Kidney tubule cell (primary cell): ENCODE results near the gene FBXW11.

Experiments used
- DNase-seq: peaks from one replicate; pipeline ENCODE4 v3.0.0-alpha.2; 2018; ENCODE audit warnings: low spot score

Gene FBXW11

DNA sequence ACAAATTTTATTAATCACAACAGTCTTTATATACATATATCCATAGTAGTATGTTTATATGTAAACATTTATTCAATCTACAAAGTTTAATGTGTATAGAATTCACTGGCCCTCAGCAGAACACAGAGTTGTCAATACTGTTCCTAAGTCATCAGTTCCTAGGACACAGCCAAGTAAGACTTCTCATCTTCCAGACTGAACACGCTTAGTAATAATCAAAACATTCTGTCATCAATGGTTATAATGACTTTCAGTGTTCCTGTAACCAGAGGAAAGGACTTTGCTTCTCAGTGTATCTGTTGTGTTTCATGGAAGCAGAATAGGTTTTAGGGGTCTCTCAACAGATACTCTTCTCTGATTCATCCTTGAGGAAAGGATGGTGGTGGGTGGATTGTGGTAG, 138.7 kb downstream of the FBXW11 start:
- DNase-seq, result peak; percentile 8

DNA sequence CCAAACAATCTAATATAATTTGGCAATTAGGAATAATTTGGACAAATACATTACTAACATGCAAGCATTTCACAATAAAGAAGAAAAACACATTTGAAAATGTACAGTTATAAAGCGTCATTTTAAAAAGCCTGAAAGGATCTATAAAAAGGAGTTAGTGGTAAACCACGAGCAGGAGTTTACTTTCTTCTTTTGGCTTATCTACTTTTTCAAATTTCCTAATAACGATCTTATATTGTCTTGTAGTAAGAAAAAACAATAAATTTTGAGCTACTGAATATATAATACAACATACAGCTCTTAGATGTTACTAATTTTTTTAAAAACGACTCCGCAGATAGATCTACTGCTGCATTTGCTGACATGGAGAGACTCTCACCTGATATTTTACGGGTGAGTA, 141.0 kb downstream of the FBXW11 start:
- DNase-seq, result no peak

DNA sequence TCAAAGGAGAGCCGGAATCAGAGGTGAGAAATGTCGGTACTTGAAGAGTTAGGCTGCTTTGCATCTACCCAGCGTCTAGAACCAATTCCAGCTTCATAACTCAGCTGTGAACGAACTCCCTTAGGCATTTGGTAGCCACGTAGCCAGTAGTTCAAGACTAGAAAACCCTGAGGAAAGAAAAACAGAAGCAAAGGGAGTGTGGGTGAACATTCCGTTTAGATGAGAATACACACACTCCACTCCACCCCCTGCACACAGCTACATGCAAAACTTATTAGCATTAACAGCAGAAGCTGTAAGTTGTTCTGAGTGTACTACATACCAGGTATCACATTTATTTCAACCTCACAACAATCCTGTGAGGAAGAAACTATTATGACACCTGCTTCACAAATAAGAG, 142.5 kb downstream of the FBXW11 start:
- peak; percentile 77 for DNase-seq

DNA sequence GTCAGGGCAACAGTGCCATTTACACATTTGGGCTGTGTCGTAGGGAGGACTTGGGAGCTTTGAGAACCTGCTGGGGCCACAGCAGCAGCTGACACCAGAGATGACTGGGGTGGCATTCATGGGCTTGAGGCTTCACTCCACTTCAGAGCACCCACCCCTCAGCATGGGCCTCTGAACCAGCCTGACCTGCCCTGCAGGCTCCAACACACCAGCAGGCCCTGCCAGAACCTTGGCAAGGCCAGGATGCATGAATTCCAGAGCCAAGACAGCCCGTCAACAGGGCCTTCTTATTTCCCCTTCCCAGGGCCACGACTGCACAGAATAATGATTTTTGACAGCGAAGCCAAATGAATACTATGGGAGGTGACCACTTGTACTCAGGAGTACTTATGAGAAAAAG, 143.8 kb downstream of the FBXW11 start:
- DNase-seq, result no peak

DNA sequence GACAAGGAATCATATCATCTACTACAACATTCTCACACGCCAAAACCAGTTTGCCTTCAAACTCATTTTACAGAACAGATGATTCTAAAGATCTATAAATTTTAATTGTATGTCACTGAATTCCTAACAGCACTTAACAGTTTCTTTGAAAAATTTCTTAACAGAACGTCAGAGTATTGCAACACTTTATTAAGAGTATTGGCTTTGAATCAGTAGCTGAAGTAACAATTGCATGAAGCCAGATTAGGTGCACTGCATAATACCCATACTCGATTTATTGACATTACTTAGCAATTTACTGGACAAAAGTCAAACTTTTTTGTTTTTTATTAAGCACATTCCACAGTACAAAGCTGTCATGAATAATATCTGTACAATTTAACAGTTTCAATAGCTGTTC, 145.1 kb downstream of the FBXW11 start:
- DNase-seq, result no peak

DNA sequence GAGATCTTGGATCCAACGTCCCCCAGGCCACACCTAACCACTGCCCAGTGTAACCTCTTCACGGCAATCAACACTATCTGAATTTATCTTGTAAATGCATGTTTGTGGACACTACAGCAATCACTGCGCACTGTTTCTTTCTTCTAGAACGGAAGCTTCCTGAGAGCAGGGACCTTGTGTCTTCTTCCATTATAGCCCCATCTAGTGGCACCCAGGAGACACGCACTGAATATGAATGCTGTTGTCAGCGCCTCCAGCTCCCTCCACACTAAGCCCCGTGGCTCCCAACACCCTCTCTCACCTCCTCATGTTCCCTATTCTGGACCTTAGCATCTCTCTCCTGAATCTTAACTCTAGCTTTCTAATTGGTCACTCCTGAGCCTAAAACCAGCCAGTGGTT, 148.1 kb downstream of the FBXW11 start:
- peak; percentile 21 for DNase-seq

DNA sequence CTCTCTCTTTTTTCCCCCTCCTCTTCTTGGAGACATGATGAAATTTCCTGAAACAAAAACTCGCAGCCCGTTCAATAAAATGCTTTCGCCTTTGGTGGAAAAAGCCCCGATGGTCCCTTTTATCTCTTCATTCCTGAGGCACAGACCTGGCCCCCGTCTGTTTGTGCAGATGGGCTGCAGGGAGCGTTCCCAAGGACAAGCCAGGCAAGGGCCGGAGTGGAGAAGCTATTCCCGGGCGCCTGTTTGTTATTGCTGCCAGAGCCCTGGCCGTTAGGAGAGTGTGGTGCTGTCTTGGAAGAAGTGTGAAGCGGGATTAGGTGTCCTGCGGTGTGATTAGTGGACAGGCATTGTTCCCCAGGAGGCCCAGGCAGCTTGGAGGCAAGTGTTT, 149.0 kb downstream of the FBXW11 start:
- no peak for DNase-seq

DNA sequence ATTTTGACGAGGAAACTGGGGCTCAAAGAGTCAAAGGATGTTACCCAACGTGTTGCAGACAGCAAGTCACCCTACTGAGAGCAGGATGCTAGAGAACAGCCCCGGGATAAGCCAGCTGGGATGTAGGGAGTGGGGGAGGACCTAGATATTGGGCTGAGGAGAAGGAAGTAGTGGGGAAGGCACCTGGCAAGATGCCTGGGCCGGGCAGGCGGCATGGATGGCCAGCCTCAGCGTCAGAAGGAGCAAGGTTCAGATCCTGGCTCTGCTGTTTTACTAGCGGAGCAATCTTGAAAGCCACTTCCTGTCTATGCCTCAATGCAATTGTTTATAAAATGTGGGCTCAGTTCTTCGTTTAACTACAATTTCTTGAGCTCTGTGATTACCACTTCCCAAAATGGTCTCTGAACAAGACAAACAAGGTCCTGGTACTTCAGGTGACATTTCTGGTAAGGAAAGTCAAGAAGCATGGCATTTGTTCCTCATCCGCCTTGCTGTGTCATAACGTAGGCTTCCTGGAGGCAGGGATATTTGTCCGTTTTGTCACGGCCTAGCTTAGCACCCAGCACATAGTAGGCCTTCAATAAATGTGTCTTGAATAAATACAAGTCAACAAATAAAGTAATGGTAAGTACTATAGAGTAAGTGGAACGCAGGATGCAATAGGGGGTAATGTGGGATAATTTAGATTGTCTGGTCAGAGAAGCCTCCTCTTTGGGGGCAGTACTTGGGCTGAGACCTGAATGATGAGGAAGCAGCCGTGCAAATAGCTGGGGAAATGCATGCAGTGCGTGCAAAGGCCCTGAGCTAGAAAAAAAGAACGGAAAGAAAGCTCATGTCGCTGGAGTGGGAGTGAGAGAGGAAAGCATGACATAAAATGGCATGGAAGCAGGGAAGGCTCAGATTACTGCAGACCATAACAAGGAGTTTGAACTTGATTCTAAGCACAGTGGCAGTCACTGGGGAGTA, 150.4 kb downstream of the FBXW11 start:
- DNase-seq, result peak; percentile 12

DNA sequence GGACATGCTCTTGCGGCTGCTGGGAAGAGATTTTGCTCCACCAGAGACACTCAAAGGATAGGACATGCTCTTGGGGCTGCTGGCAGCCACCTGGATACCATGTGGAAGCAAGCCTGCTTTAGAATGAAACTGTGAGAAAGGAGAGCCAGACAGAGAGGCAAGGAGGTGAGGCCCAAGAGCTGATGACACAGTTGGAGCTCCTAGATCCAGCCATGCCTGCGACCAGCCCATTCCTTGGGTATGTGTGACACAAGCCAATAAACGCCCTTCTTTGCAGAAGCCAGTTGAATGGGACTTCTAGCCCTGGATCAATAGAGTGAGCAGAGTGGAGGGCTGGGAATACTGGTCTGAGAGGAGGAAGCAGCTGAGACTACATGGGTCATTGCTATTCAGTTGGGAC, 151.2 kb downstream of the FBXW11 start:
- DNase-seq, result no peak

DNA sequence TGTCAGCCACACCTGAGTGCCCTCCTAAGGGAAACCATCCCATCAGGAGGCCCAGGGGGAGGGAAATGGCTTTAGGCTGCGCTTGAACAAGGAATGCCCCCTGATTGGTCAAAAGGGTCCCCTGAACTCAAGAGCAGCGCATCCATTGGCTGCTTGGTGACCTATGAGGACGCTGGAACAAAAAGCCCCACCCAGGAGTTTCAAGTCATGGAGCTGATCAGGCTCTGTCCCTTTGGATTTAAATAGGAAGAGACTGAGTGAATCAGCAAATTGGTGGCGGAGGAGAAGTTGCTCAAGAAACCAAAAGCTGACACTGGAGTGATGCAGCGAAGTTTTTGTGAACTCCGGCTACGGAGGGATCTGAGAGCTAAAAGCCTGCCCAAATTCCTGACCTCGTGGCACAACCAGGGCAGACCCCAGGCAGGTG, 154.2 kb downstream of the FBXW11 start:
- DNase-seq, result no peak

DNA sequence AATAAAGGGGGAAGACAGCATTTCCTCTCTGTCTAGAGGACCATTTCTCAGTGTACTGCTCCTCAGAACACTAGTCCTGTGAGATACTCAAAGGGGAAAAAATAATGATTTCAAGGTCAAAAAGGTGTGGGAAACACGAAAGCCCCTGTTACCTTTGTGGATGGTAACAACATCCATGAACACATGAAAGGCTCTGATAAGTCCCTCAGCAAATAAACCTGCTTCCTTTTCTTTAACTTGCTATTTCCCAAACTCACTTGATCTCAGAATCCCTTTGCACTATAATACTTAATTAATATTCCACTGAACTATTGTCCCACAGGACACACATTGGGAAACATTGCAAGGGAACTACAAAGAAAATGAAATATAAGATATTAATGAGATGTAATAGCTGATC, 155.2 kb downstream of the FBXW11 start:
- no peak for DNase-seq

DNA sequence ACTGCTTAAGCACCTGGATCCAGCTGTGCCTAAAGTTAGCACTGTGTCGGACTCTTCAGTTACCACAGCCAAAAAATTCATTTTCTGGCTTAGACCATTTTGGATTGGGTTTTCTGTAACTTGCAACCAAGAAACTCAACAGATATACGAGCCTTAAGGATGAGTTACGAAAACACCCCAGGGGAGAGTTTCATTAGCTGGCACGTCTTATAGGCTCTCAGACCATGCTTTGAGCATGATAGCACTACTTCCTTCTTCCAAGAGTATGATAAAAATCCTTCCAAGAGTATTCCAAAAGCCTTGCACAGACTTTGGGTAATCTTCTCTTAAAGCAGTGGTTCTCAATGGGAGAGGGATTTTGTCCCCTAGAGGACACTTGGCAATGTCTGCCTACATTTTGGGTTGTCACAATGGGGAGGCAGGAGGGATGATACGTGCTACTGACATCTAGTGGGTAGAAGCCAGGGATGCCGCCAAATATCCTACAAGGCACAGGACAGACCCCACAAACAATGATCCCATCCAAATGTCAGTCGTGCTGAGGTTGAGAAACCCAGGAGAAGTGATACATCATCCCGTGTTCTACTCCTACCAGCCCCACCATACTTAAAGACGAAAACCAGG, 156.0 kb downstream of the FBXW11 start:
- no peak for DNase-seq

DNA sequence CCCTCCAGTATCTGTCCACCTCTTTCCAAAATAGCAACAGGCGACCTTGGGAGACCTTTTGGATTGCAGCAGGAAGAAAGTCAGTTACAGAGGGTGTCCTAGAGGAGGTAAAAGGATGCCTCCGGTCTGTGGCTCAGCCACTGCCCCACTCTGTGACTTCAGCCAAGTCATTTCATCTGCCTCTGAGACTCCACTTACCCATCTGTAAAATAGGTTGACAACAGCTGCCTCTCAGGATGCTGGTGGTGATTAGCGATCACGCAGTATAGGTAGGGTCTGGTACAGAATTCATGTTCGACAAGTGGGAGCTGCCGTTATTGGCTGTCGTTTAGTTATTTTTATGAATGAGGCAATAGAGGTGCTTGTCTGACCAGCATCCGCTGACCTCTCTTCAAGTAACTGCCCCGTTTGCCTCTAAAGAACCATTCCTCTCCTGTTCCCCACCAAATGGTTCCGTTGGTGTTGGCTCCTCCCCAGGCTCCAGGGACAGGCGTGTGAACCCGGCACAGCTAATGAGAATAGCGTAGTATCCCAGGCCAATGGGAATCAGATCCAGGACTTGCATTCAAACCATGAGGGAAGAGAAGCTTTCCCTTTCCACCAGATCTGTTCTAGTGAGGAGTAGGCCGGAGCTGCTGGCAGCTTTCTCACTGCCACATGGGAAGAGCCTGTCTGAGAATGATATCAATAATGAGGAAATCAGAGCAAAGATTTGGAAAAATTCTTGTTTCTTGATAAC, 156.7 kb downstream of the FBXW11 start:
- no peak for DNase-seq

DNA sequence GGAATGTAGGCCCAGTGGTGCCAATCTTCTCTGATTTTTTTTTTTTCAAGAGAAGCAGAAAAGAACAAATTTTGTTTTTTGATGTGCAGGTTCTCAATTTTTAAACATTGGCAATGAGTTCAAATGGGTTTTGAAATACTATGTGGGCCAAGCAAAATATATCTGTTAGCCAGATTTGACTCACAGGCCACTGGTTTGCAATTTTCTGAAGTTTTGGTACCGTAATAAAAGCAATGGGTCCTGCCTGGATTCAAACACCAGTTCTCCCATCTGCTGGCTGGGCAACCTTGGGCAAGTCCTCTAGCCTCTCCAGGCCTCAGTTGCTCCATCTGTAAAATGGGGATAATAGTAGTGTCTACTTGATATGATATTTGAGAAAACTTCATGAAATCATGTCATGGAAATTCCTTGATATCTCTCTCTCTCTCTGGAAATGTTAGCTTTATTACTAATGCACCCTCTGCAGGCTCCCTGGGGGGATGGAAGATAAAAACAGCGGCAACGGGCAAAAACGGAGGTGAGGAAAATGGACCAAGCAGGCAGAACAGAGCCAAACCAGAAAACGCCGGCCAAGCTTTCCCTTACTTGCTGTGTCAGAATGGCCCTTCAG, 157.4 kb downstream of the FBXW11 start:
- DNase-seq, result no peak

DNA sequence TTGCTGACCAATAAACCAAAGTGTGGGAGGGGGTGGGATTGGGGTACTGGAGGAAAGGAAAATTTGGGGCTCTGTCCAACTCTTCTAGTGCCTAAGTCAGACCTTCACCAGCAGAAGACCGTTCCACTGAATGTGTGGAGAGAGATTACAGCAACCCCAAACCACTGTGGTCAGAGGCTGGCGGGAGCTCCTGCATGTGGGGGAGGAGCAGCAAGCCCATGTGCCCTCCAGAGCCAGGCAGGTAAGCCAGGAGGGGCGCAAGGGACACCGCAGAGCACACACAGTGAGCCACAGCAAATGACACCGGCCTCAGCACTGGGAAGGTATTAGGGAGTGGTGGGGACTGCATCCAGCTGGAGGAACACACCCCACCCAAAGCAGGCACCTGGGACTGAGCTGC, 158.0 kb downstream of the FBXW11 start:
- no peak for DNase-seq

DNA sequence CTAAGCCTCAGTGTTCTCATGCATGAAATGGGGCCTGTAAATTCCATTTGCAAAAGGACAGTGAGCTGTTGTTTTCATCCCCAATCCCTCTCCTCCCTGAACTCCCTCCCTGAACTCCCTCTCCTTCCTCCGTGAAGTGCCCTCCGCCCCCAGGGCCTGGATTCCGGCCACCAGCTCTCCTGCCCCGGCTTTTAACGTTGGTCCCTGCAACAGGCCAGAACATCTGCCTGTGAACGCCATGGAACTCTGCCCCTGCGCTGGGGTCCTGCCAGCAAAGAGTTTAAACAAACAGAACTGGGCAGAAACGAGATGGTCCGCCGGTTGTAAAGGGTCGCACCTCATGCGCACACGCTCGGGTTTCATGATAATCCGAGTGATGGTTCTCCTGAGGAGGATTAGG, 158.4 kb downstream of the FBXW11 start:
- no peak for DNase-seq

DNA sequence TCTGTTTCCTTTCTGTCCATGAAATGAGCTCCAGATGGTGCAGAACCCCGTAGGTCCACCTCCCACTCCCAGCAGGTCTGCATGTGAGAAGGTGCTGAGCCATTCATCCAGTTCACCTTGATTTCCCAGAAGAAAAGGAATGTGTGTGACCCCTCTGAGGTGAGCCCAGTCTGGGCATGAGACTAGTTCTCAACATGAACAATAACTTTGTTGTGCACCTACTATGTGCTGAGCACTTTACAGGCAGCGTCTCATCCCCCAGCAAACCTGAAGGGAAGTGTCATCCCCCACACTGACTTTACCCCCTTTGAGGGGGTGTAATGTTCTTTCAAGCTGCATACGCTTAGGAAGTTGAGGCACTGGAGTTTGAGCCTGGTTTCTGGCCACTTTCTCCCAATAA, 159.4 kb downstream of the FBXW11 start:
- DNase-seq, result no peak

DNA sequence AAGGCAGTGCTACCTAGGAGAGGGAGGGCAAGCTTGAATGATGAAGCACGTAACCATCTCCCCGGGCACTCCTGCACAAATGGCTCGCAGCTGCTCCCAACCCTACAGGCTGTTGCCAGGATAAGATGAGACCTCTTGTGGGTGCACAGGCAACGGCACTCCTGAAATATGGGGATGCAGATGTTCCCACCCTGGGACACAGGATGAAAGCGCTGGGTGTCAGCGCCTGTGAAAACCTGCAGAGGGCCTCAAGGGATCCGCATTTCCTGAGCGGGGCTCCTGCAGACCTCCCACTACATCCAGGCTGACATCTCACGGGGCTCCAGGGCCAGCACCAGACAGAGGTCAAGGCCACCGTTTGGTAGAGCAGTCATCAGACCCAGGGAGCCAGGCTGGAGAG, 160.1 kb downstream of the FBXW11 start:
- no peak for DNase-seq

DNA sequence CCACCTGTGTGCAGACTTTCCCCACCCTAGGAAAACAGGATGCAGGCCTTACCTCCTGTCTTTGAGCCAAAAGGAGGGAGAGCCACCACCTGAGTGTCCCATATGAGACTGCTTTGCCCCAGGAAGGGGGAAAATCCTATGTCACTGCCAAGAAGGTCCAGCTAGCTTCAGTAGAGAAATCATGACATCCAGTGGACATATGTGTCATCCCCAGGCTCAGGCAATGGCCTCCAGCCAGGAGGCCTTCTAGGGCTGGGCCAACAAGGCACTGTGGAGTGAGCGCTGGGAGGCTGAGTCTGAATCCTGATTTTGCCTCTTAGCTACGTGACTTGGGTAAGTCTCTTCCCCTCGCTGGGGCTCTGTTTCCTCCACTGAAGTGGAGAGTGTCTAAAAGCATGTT, 160.6 kb downstream of the FBXW11 start:
- DNase-seq, result peak; percentile 28

DNA sequence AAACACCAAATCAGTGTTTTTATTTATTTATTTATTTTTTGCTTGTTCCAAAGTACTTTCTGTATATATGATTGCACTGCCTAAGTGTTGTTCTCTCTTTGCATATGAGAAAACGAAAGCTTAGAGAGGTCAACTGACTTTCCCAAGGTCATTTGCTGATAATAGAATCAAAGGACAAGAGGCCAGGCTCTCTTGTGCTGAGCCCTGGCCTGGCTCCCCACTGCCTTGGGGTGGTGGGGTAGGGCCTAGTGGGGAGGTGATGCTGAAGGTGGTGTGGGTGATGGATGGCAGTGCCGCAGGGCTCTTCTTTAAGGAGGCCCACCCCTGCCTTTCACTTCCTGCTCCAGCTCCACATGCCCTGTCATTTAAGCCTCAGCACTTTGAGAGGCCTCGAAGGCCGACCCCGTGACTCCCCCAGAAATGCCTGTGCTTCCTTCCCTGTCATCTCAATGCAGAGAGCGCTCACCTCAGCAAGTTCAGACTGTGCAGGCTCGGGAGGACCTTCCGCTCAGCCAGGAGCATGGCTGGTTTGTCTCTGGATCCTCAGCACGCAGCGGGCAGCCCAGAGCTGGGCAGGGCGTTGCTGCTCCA, 161.3 kb downstream of the FBXW11 start:
- no peak for DNase-seq

DNA sequence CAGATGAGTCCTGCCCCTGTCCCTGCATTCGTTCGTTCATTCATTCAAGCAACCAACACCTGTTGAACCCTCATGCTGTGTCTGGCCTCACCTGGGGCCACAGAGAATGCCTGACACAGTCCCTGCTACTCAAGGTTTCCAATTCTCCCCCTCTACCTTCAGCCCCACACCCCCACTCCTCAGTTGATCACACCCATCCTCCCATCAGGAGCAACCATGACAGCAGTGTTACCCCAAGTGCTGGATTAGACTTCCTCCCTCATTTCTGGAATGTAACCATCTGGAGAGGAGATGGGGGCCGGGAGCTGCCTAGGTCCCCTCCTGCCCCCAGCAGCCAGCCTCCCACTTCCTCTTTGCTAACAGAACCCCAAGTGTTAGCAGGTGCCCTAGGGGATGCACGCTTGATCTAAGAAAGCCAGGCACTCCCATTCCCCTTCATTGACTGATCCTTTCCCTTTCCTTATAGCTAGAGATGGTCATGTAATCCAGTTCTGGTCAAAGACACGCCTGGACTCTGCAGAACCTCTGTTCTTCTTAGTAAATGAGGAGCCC, 163.6 kb downstream of the FBXW11 start:
- no peak for DNase-seq
